MCF 10A (cell line): ENCODE results near the gene LHCGR. TPM values are rescaled to one million over a fixed set of nuclear protein-coding genes. Genes with fewer than 3 reads are reported as not detected.

ENCODE experiments used
- BruUV-seq: library from RNA; stranded (reverse); fragments of 400-500 nt; replicated peaks from 2 replicates; lab custom pipeline; 2021; lab: Mats Ljungman, UMichigan
- CTCF ChIA-PET: fragments of 300-600 bp; sonication (Branson Sonifier 250); formaldehyde crosslinking; extraction: SDS; loops from one replicate; lab custom pipeline; 2021; ENCODE audit warnings: antibody characterized with exemption, inconsistent platforms; lab: Yijun Ruan, JAX
- POLR2A ChIA-PET: fragments of 300-600, 350-650 bp; sonication (Branson Sonifier 250); formaldehyde crosslinking; extraction: SDS; loops from one replicate; lab custom pipeline; 2020; ENCODE audit warnings: antibody characterized with exemption, inconsistent platforms; lab: Yijun Ruan, JAX
- DNase-seq: peaks from one replicate; pipeline ENCODE4 v3.0.0-alpha.2; 2018; ENCODE audit not compliant: unreplicated experiment
- H3K27ac Mint-ChIP-seq: one replicate; pipeline ENCODE4 v1.8.0; 2022; ENCODE audit warnings: mild to moderate bottlenecking, low read depth, mixed read lengths; ENCODE audit not compliant: unreplicated experiment
- H3K27me3 Mint-ChIP-seq: one replicate; pipeline ENCODE4 v1.8.0; 2022; ENCODE audit warnings: mixed read lengths; ENCODE audit not compliant: insufficient read depth, unreplicated experiment
- H3K36me3 Mint-ChIP-seq: one replicate; pipeline ENCODE4 v1.8.0; 2022; ENCODE audit warnings: mild to moderate bottlenecking, moderate library complexity, mixed read lengths; ENCODE audit not compliant: insufficient read depth, unreplicated experiment
- H3K4me1 Mint-ChIP-seq: one replicate; pipeline ENCODE4 v1.8.0; 2022; ENCODE audit warnings: mixed read lengths; ENCODE audit not compliant: insufficient read depth, unreplicated experiment
- H3K4me3 Mint-ChIP-seq: one replicate; pipeline ENCODE4 v1.8.0; 2022; ENCODE audit warnings: mild to moderate bottlenecking, moderate library complexity, mixed read lengths; ENCODE audit not compliant: unreplicated experiment
- H3K9me3 Mint-ChIP-seq: one replicate; pipeline ENCODE4 v1.8.0; 2022; ENCODE audit warnings: mixed read lengths; ENCODE audit not compliant: unreplicated experiment
- CTCF ChIP-seq: fragments of 200-600 bp; IDR thresholded peaks from one replicate; pipeline ENCODE4 v1.8.0; 2022; ENCODE audit warnings: antibody characterized with exemption, mild to moderate bottlenecking; ENCODE audit not compliant: unreplicated experiment
- intact Hi-C: fragments of 100-400 bp; cut with micrococcal nuclease; formaldehyde crosslinking; loops from 2 replicates; pipeline ENCODE4 v1.14.1; 2022
- total RNA-seq: library from RNA; stranded (reverse); gene quantifications from 2 replicates; pipeline ENCODE4 v1.2.3, GENCODE V29; 2022

LHCGR gene
- total RNA-seq, 1 experiment from 2014 or later, result not detected

GRCh38 chr2:48759682-48760081, 4.2 kb upstream of the LHCGR start:
- intact Hi-C loops, result no loop called here
- CTCF ChIA-PET, result no interaction called here
- no peak overlapping the region for H3K4me3 Mint-ChIP-seq
- no peaks in the 10 kb centered on the region for H3K9me3 Mint-ChIP-seq
- no peaks in the 10 kb centered on the region for H3K27me3 Mint-ChIP-seq
- H3K36me3 Mint-ChIP-seq, result peaks cover 7% of the 10 kb centered on the region
- POLR2A ChIA-PET, result no interaction called here
- no peak overlapping the region for H3K27ac Mint-ChIP-seq
- H3K4me1 Mint-ChIP-seq, result no peaks in the 10 kb centered on the region
- BruUV-seq, result no TSS peak
- no peak for TF ChIP-seq CTCF
- DNase-seq, result no peak

GRCh38 chr2:48756289-48756688, 765 bp upstream of the LHCGR start:
- no TSS peak for BruUV-seq
- DNase-seq, result no peak
- H3K9me3 Mint-ChIP-seq, result no peaks in the 10 kb centered on the region
- H3K4me1 Mint-ChIP-seq, result no peaks in the 10 kb centered on the region
- TF ChIP-seq CTCF, result no peak
- ChIA-PET POLR2A (no interaction called here), CTCF (no interaction called here)
- H3K27me3 Mint-ChIP-seq, result no peaks in the 10 kb centered on the region
- H3K27ac Mint-ChIP-seq, result no peak overlapping the region
- H3K36me3 Mint-ChIP-seq, result peaks cover 7% of the 10 kb centered on the region
- H3K4me3 Mint-ChIP-seq, result no peak overlapping the region
- intact Hi-C loops, result no loop called here

- TF ChIP-seq CTCF, result no peak
- H3K4me3 Mint-ChIP-seq, result no peak overlapping the region
- peaks cover 5% of the 10 kb centered on the region for H3K4me1 Mint-ChIP-seq
- intact Hi-C loops, result no loop called here
- no TSS peak for BruUV-seq
- no peaks in the 10 kb centered on the region for H3K9me3 Mint-ChIP-seq
- H3K27ac Mint-ChIP-seq, result no peak overlapping the region
- DNase-seq, result no peak
- peaks cover 7% of the 10 kb centered on the region for H3K36me3 Mint-ChIP-seq
- POLR2A ChIA-PET, result interaction anchor here (0.6 kb wide), 1 partner anchor 18 kb away, joined by 3 read pairs; no protein-coding TSS in a partner anchor
- H3K27me3 Mint-ChIP-seq, result no peaks in the 10 kb centered on the region
- CTCF ChIA-PET, result no interaction called here
These were observed 650 bp downstream of the LHCGR start for GRCh38 chr2:48754874-48755273.

GRCh38 chr2:48753228-48753627, 2.3 kb downstream of the LHCGR start:
- no peaks in the 10 kb centered on the region for H3K9me3 Mint-ChIP-seq
- no peak for TF ChIP-seq CTCF
- no peaks in the 10 kb centered on the region for H3K36me3 Mint-ChIP-seq
- H3K27me3 Mint-ChIP-seq, result no peaks in the 10 kb centered on the region
- CTCF ChIA-PET, result no interaction called here
- BruUV-seq, result no TSS peak
- H3K4me1 Mint-ChIP-seq, result peaks cover 11% of the 10 kb centered on the region
- DNase-seq, result no peak
- POLR2A ChIA-PET, result no interaction called here
- no peak overlapping the region for H3K27ac Mint-ChIP-seq
- intact Hi-C loops, result no loop called here
- no peak overlapping the region for H3K4me3 Mint-ChIP-seq
